GM19324 (cell line): Measurements from ENCODE around the gene DCANP1.

Source experiments
- ATAC-seq: cut with Tn5 transposase; IDR thresholded peaks from one replicate; pipeline ENCODE4 v1.9.1; 2021; ENCODE audit warnings: mild to moderate bottlenecking, moderate library complexity; ENCODE audit not compliant: unreplicated experiment, low FRiP score

DCANP1 gene

DNA sequence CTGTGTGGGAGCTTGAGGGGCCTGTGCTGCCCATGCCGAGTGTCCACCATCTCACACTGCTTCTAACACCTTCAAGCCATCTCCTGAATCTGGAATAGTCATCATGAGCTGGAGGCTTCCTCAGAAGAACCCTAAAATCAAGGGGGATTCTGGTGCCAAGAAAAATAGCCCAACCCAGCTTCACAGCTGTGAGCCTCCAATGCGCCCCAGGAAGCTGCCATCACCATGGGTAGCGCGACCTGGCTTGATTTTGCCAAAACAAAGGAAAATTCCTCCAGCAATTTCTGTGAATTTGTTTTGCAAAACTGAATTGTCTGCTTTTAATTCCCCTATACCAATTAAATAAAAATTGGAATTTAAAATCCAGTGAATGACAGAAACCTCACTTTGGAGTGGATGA, 11.2 kb upstream of the DCANP1 start:
- ATAC-seq, result no peak

DNA sequence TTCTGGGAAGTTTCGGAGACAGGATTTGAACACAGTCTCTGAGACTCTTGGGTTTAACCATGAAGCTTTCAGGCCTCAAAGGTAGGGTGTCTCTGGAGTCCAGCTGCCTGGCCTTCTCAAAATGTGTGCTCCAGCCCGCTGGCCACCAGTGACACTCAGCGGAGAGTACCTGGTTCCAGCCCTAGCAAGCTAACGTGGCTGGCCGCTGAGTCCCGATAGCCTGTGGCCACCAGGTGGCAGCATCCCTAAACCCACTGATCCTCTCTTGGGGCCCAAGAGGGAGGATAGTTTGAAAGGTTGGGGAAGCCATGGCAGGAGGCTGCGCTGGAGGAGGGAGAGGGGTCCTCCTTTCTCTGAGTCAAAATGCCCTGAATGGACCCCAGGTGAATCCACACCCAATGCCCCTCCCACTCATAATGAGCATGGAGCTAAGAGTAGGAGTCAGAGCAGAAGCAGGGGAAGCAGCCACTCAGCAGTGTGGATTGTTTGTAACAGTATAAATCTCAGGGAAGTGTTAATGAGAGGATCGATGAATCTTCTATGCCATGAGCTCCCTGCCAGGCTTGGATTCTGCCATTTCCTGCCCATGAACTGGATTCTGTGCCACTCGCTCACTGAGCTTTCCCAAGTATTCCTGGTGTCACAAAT, 10.4 kb upstream of the DCANP1 start:
- no peak for ATAC-seq

DNA sequence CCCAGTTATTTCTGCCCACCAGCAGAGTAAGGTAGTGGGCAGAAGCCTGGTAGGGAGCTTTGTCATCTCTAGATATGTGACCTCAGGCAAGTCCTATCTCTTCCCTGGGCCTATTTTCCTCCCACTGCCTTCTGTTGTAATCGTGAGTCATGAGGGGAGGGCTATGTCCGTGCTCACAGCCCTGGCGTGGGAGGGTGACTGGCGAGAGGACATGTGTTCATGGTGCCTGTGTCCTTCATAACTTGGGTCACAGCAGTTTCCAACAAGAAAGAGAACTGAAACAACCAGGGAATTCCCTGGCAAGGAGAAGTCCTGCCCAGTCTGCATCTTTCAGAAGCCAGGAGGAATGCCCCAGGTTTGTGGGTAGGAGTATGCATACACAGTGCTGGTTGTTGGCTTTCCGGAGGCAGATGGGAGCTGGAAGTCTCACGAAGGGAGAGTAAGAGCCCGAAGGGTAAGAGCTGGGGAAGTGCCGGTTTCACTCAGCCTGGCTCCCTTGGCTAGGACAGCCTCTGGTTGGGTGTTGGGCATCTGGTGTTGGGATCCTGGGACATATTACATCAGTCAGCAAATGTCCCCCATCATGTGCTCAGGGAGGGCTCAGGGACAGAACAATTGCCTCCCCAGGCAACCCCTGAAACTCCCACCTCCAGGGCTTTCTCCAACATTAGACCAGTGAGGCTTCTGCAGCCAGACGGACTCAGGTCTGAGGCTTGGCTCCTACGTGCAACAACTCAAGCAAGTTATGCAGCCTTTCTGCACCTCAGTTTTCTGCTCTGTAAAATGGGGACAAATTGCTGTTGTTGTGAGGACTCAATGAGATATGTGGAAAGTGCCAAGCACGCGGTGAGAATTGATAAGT, 9.3 kb upstream of the DCANP1 start:
- no peak for ATAC-seq

DNA sequence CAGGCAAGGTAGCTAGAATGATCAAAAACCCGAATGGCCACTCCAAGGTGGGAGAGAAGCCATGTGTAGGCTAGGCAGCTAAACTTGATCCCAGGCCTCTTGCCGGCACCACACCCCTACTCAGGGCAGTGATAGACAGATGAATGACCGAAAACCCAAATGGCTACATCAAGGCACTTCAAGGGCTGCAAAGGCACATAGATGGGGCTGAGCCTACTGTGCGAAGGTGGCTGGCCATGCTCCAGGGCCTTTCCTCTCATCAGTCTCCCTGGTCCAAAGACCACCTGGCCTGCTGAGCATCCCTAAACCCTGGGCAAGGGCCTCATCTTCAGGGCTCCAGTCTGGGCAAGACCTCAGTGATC, 8.7 kb upstream of the DCANP1 start:
- ATAC-seq, result no peak

DNA sequence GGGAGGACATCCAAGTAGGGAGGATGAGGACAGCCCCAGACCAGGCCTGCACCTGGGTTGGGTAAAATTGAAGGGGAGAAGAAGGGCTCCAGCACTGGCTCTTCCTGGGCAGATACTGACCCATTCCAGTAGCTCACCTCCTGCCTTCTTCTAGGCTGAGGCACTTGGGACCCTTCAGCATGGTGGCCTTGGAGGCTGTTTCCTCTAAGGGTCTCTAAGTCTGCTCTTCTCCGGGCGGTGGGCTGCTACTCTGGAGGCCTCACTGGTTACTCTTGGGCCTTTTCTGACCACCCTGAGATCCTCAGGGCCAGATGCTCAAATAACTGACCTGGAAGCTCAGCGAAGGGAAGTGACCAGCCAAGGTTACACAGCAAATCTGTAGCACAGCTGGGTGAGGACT, 7.8 kb upstream of the DCANP1 start:
- ATAC-seq, result no peak

DNA sequence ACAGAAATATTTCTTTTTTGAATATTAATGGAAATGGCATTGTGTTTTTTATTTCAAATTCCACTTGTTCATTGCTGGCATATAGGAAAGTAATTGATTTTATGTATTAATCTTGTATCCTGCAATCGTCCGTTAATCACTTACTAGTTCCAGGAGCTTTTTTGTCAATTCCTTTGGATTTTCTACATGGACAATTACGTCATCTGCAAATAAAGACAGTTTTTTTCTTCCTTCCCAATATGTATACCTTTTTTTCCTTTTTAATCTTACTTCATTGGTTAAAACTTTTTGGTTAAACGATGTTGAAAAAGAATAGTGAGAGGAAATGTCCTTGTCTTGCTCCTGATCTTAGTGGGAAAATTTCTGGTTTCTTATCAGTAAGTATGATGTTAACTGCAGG, 6.5 kb upstream of the DCANP1 start:
- no peak for ATAC-seq

DNA sequence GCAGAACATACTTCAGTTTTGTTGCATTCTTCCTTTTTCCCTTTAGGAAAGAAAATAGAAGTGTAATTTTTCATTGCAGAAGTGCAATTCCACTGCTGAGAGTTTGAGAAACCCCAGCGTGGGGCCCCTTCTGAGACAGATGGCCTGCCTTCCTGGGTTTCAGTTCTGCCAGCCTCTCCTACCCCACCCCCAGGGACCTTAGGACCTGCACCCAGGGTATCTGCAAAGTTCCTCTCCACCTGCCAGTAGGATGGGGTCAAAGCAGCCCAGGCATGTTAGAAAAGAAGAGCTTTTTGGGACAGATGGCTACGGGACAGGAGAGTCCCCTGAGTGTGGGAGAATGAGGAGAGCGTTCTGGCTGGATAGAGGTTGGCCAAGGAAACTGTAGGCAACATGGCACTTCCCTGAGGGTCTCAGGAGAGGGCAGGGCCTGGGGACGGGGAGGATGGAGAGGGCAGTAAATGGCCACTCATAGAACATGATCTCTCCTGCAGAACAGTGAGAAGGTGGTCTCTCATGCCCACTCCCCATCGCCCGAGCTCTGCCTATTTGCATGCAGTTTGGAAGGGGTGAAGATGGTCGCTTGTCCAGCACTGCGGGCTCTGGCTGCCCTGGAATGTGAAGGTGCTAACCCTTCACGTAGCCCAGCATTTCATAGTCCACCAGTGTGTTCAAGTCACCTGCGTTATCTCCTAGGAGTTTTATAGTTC, 5.3 kb upstream of the DCANP1 start, which contains the start of gene TIFAB:
TIFAB (minus strand) TSS at position 31 of the 710 bp plus-strand sequence. CDS start 2,412 bp downstream, outside the sequence.
- no peak for ATAC-seq

DNA sequence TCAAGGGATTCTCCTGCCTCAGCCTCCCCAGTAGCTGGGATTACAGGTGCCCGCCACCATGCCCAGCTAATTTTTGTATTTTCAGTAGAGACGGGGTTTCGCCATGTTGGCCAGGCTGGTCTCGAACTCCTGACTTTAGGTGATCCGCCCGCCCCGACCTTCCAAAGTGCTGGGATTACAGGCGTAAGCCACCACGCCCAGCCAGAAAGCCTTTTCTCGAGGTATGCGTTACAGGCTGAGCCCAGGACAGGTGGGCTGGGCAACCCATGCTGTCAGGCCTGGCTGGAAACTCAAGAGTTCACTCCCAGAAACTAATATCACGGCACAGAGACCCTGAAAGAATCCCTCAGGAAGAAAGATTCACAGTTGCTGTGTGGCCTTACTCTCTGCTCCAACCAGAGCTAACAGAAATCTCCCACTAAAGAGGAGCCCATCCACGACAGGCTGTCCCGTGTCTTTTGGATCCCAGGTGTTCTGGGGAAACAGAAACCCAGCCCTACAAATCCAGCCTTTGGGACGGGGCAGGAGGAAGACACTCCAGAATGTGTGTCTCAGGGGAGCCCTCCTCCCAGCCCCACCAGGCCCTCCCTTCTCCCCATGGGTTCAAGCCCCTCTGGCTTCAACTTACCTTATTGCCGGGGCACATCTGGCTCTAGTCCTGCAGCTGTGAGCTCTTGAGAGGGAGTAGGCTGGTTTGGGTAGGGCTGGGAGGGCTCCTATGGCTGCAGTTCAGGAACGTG, 4.6 kb upstream of the DCANP1 start:
- no peak for ATAC-seq

DNA sequence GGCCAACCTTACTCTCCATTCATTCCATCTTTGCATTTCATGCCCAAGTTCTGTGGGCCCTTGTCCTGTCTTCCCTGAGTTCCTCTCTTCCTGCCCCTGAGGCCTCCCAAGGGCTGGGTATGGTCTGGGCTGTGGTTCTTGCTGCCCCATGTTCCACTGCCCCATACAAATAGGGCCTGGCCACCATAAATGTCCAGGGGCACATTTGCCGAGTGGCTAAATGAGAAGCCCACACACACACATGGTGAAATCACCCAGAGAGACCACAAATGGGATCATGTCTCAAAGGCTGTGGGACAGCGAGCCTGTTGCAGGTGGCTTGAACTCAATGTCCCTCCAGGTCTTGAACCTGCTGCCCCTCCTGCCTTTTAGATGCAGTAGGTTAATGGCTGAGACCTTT, 3.8 kb upstream of the DCANP1 start:
- ATAC-seq, result no peak

DNA sequence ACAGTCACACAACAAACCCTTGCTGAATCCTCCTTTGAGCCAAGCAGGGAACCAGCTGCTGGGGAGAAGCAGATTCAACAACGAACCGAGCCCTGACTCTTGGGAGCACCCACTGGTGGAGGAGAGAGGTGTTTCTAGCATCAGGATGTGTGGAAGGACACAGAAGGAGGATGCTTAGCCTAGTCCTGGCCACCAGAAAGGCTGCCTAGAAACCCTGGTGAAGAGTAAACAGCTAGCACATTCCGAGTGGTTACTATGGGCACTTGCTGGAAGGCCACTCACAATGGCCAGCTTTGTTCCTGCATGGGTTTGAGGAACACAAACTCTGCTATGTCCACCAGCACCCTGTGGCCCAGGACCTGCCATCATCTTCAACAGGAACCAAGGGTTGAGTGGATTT, 3.2 kb upstream of the DCANP1 start:
- no peak for ATAC-seq

DNA sequence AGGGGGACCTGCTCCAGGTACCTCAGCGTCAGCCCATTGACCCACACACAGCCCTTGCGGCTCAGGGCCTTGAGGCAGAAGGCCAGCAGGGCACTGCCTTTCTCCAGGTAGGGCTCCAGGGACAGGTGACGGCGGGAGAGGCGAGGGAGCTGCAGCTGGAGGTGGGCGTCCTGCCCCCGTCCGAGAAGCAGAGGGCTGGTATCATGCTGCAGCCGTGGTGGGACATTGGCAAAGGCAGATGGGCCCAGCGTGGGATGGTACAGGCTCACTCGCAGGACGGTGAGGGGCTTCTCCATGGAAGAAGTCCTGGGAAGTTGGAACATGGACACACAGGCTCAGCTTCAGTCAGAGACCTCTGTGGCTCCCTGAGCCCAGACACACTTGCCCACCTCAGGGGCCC, 2.5 kb upstream of the DCANP1 start:
- ATAC-seq, result no peak

DNA sequence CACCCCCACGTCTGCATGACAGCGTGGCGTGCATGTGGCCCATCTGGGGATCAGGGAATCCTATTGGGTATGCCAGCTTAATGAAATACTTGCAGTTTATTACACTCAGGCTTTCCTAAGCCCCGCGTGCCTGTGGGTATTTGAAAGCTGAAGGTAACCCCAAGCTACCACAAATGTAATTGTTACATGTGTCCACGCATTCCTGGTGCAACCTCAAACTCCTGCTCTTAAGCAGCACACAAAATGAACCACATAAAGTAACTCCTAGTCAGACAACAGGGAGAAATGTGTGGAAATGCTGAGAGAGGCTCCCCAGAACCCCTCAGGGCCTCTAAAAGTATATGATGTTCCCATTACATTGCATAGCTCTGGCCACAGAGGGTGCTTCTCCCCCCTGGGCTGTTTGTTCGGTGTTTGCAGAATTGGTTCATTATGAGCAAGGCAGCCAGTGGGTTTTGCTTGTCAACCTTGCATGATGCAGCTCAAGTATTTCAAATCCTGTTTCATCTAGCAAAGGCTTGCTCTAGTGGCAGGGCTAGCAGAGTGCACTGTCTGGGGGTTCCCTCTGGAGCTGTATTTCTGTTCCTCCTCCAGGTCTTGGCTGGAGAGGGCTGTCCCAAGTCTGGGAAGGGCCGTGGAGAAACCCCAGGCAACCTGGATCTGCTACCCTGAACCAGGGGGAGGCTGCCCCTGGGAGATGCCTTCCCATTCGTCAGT, 1.8 kb upstream of the DCANP1 start:
- no peak for ATAC-seq

DNA sequence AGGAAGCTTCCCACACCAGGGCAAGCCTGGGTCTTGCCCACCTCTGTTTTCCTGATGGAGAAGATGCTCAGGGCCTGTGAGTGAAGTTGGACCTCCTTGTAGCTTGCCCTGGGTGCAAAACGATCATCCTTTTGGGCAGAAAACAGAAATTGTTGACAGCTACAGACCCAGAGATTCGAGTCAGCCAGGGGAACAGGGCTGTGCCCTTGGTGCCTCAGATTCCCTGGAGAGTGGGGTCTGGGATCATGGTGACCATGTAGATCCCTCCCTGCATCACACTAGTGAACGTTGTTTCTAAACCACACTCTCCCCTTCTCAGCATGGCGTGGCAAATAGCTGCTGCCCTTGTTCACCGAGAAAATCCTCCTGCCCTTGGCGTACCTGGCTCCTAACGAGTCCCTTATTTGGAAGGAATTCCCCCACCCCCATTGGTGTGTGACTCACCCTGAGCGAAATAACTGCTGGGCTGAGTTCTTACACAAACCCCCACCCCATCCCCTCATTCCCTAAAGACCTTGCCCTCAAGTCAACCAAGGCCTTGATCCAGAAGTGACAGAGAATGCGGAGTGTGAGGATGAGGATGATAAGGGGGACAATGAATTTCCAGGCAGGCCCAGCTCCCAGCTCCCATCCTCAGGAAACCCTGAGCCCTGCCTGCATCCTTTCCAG, 1.1 kb upstream of the DCANP1 start:
- no peak for ATAC-seq

DNA sequence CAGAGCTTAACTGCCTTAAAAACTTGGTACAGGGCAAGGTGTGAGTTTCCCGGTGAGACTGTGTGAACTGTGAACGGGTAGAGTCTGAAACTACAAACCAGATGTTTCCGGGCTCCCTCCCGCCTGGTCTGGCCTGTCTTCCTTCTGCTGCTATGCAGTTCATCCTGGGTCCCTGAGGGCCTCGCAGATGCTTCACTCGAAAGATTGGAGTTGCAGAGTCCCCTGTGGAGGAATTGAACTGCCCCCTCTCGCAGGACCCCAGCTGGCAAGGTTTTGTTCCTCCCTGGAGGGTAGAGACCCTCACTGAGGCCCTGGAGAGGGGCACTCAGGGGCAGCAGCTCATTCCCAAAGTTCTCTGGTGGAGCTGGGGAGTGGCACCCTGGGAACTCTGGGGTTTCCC, 533 bp downstream of the DCANP1 start:
- ATAC-seq, result no peak

DNA sequence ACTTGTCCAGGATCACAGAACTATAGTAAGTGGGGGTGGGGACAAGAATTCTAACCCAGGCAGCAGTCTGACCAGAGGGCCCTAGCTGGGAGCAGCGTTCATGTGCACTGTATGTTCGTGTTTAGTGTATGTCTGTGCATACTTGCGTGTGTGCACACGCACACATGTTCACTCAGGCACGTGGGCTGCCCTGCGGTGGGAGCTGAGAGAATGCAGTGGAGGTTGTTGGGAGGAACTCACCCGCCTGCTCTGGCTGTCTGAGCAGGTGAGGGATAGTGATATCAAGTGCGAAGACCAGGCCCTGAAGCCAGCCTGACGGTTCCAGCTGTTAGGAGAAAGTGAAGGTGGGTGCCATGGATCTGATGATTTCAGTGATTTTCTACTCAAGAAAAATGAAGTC, 942 bp downstream of the DCANP1 start:
- no peak for ATAC-seq

DNA sequence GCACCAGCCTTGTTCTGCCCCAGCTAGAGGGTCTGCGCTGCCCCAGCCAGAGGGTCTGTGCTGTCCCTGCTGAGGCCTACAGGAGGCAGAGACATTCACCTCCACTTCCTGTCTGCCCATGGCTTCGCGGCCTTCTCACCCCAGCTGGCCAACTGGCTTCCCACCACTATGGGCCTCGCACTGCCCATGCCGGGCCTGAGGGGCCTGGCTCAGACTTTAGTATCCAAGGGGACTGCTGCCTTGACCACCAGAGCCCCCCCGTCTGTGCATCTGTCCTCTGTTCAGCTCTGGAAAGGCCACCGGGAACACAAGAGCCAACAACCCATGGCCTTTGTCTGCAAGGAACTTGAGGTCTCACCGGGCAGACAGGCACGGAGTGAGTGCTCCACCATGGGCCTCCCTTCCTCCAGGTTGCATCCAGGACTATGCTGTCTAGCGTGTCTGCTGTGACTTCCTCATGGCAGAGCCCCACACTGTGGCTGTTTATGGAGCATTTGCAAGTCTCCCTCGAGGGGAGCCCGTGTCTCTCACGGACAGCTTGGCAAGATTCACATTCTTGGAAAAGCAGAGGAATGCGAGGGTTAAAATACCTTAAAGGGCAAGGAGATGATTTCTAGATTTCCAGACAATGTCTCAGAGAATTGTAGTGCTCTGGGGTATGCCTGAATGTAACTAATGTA, 1.7 kb downstream of the DCANP1 start:
- no peak for ATAC-seq

DNA sequence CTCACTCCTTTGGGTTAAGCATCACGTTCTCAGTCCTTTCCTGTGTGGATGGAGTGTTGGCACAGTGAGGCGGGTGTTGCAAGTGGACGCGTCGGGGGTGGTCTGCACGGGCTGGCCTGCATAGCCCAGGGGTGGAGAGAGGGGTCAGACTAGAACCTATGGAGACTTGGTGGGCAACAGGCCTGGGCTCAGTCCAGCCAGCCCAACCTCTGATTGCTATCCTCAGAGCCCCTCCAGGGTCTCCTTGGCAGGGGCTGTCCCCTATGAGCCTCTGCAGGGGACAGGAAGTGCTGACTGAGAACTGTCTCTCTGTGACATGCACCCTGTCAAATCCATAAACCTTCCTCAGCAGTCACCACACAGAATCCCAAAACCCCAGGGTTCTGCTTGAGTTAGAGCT, 2.3 kb downstream of the DCANP1 start:
- no peak for ATAC-seq

DNA sequence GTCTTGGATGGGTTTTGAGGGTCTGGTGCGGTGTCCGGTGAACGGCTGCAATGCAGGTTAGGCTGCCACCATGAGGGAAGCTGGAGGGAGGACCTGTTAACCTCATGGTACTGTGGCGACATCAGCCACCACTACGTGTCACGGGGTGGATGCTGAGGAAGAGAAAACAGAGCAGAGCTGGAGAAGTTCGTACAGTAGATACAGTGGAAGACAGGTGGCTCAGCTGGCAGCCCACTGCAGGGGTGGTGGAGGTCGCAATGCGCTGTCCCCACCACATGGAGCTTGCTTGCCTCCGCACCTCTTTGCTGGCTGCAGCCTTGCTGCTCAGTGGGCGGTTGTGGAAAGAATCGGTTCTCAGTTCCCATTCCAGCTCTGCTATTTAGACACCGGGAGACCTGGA, 2.8 kb downstream of the DCANP1 start:
- no peak for ATAC-seq
